GM13976 (cell line): ENCODE results near the gene NUDT16L1.

ENCODE experiments used
- DNase-seq: peaks from one replicate; pipeline ENCODE4 v3.0.0; 2012; ENCODE audit warnings: low spot score
- CTCF ChIP-seq: IDR thresholded peaks from 2 replicates; pipeline ENCODE4 v1.5.1; 2012; ENCODE audit warnings: borderline replicate concordance, mild to moderate bottlenecking; ENCODE audit not compliant: insufficient read depth; ENCODE audit errors: extremely low read depth, missing control alignments, control extremely low read depth
- in situ Hi-C: fragments of 300-500 bp; cut with MboI; formaldehyde crosslinking; loops from one replicate; pipeline ENCODE4 v1.12.0; 2022; ENCODE audit warnings: low sequenced_read_pairs, mixed read lengths, inconsistent platforms; ENCODE audit not compliant: unreplicated experiment

The NUDT16L1 gene

GRCh38 chr16:4723071-4723767 is 29.9 kb downstream of the NUDT16L1 start:
- no peak for TF ChIP-seq CTCF
- DNase-seq: no peak
- in situ Hi-C loops: no loop called here

- DNase-seq: no peak
- in situ Hi-C loops: no loop called here
- no peak for TF ChIP-seq CTCF
These were observed 31.4 kb downstream of the NUDT16L1 start for GRCh38 chr16:4724661-4725270.

DNA sequence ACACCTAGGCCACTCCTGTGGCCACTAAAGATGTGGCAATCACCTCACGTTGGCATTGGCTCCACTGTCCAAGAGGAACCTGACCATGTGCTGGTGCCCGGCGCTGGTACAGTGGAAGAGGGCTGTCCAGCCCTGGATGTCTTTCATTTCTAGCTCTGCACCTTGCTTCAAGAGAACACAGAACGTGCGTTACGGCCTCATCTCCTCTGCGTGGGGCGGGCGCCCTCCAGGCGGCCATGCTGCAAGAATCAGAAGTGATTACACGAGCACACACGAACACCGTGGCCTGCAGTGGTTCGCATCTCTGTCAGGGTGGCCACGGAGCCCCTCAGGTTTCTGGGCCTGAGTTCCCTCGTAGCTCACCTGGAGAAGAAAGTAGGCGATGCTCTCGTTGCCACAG is 33.3 kb downstream of the NUDT16L1 start:
- DNase-seq: no peak
- in situ Hi-C loops: no loop called here
- no peak for TF ChIP-seq CTCF

GRCh38 chr16:4728676-4729075 is 35.3 kb downstream of the NUDT16L1 start:
- in situ Hi-C loops: no loop called here
- no peak for TF ChIP-seq CTCF
- DNase-seq: no peak

DNA sequence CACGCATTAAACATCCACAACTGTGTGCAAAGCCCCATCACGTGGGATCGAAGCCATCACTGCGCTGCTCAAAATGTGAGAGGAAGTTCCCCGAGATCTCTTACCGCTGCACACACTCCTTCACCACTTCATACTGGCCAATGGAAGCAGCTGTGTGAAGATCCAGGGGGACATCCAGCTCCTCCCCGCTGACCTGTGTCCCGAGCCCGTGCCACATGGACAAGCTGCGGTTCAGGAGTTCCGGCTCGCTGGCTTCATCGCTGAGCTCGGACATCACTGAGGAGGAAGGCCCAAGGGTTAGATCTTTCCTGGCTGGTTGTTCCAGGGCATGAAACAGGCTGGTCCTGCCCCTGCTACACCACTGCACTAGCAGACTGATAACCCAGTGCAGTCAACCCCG is 36.5 kb downstream of the NUDT16L1 start:
- TF ChIP-seq CTCF: no peak
- in situ Hi-C loops: no loop called here
- DNase-seq: no peak

GRCh38 chr16:4733211-4733742 is 39.9 kb downstream of the NUDT16L1 start:
- no peak for TF ChIP-seq CTCF
- DNase-seq: no peak

More at GRCh38 chr16:4733211-4733742, 39.9 kb downstream of the NUDT16L1 start:
- in situ Hi-C loops: no loop called here
